Thymus (tissue), 11 donors: ENCODE results near the gene SLC2A4. TPM values are rescaled to one million over a fixed set of nuclear protein-coding genes. Genes with fewer than 3 reads are reported as not detected.

ENCODE experiments used
- DNase-seq, 9 donors: peaks; one replicate each; pipeline ENCODE4 v3.0.0-alpha.2; 2013; ENCODE audit warnings: low spot score in 9 of 9, low read depth in 6 of 9, missing footprints in 1 of 9
- H3K27ac ChIP-seq, 2 donors: one replicate each; pipeline ENCODE4 v1.5.1; 2013; ENCODE audit warnings: control low read depth in 1 of 2, low read depth in 1 of 2, low read length in 1 of 2, mild to moderate bottlenecking in 1 of 2, moderate library complexity in 1 of 2
- H3K27me3 ChIP-seq, 2 donors: one replicate each; pipeline ENCODE4 v1.5.1; 2013; ENCODE audit warnings: low read length in 1 of 2; ENCODE audit not compliant: control insufficient read depth in 2 of 2, insufficient read depth in 1 of 2
- H3K36me3 ChIP-seq, 2 donors: one replicate each; pipeline ENCODE4 v1.5.1; 2013; ENCODE audit warnings: low read length in 1 of 2, mild to moderate bottlenecking in 1 of 2, moderate library complexity in 1 of 2; ENCODE audit not compliant: control insufficient read depth in 2 of 2, insufficient read depth in 2 of 2
- H3K4me1 ChIP-seq, 2 donors: one replicate each; pipeline ENCODE4 v1.5.1; 2013; ENCODE audit warnings: low read length in 2 of 2; ENCODE audit not compliant: control insufficient read depth in 2 of 2, insufficient read depth in 2 of 2
- H3K4me3 ChIP-seq, 2 donors: one replicate each; pipeline ENCODE4 v1.5.1; 2013; ENCODE audit warnings: low read length in 2 of 2, control low read depth in 1 of 2, mild to moderate bottlenecking in 1 of 2
- H3K9me3 ChIP-seq, 2 donors: one replicate each; pipeline ENCODE4 v1.5.1; 2013; ENCODE audit warnings: low read length in 1 of 2, mild to moderate bottlenecking in 1 of 2; ENCODE audit not compliant: control insufficient read depth in 2 of 2, insufficient read depth in 1 of 2
- WGBS: extraction: QIAGEN DNeasy Blood & Tissue Kit; methylation state at CpG from one replicate; pipeline ENCODE4 v1.1.7; 2013; 5-methylcytosine and 5-hydroxymethylcytosine counted together
- polyA plus RNA-seq: library from polyadenylated mRNA; stranded (reverse); fragments of 200-250 nt; gene quantifications from one replicate; pipeline ENCODE4 v1.2.3, GENCODE V29; 2013
- total RNA-seq: library from RNA; stranded (reverse); fragments of 120-200 nt; gene quantifications from one replicate; pipeline ENCODE4 v1.2.4, GENCODE V29; 2013
- donor health status: healthy.

The SLC2A4 gene
- total and polyA plus RNA-seq, 2 donors, result 0.19 to 1.2 TPM

GRCh38 chr17:7281953-7282751 is 634 bp downstream of the SLC2A4 start:
- Histone ChIP-seq H3K36me3 (no peaks in the 10 kb centered on the region), H3K27ac (no peak overlapping the region), H3K4me1 (peaks cover 19 to 24% of the 10 kb centered on the region in 2 donors), H3K27me3 (peaks cover 33 to 77% of the 10 kb centered on the region in 2 donors), H3K4me3 (peak overlapping the region; percentile 27 to 35), H3K9me3 (peaks cover 0 to 13% of the 10 kb centered on the region in 2 donors)
- 3% methylated on average over 43 of the region's 43 CpGs for WGBS
- no peak for DNase-seq

- 71% methylated on average over 6 of the region's 6 CpGs for WGBS
- no peak overlapping the region for H3K27ac ChIP-seq
- no peak for DNase-seq
These were observed 1.3 kb downstream of the SLC2A4 start for GRCh38 chr17:7282752-7283321.

GRCh38 chr17:7283471-7284216 is 2.1 kb downstream of the SLC2A4 start:
- Histone ChIP-seq H3K4me3 (no peak overlapping the region), H3K36me3 (no peaks in the 10 kb centered on the region), H3K9me3 (peaks cover 0 to 13% of the 10 kb centered on the region in 2 donors), H3K27ac (no peak overlapping the region), H3K27me3 (peaks cover 33 to 88% of the 10 kb centered on the region in 2 donors), H3K4me1 (peaks cover 19 to 24% of the 10 kb centered on the region in 2 donors)
- DNase-seq, result no peak
- WGBS, result 84% methylated on average over 18 of the region's 18 CpGs

More at GRCh38 chr17:7282752-7283321, 1.3 kb downstream of the SLC2A4 start:
- Histone ChIP-seq H3K36me3 (no peaks in the 10 kb centered on the region), H3K9me3 (peaks cover 0 to 13% of the 10 kb centered on the region in 2 donors), H3K4me3 (no peak overlapping the region), H3K4me1 (peaks cover 19 to 24% of the 10 kb centered on the region in 2 donors), H3K27me3 (peaks cover 33 to 84% of the 10 kb centered on the region in 2 donors)

DNA sequence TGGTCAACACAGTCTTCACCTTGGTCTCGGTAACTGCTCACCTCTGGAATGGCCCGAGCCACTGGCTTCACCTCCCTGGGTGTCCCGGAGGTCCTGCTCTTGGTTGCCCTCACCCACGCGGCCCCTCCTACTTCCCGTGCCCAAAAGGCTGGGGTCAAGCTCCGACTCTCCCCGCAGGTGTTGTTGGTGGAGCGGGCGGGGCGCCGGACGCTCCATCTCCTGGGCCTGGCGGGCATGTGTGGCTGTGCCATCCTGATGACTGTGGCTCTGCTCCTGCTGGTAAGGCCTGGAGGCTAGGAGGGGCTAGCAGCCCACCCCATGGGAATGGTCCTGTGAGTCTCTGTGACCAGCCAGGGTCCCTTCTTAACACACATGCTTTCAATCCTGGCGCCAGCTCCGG is 3.4 kb downstream of the SLC2A4 start:
- peaks cover 33 to 90% of the 10 kb centered on the region in 2 donors for H3K27me3 ChIP-seq
- H3K9me3 ChIP-seq, result peaks cover 0 to 13% of the 10 kb centered on the region in 2 donors
- H3K4me3 ChIP-seq, result no peak overlapping the region
- no peak for DNase-seq
- no peak overlapping the region for H3K27ac ChIP-seq
- H3K4me1 ChIP-seq, result peaks cover 19 to 24% of the 10 kb centered on the region in 2 donors
- WGBS, result 98% methylated on average over 16 of the region's 16 CpGs
- no peaks in the 10 kb centered on the region for H3K36me3 ChIP-seq

DNA sequence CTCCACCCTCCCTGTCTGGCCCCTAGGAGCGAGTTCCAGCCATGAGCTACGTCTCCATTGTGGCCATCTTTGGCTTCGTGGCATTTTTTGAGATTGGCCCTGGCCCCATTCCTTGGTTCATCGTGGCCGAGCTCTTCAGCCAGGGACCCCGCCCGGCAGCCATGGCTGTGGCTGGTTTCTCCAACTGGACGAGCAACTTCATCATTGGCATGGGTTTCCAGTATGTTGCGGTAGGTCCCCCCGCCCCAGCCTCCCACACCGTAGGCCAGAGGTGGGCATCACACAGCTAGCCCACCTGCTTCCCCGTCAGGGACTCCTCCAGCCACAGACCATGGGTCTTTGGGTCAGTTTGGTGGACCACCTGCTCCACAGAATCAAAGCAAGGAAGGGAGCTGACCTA is 4.2 kb downstream of the SLC2A4 start:
- Histone ChIP-seq H3K4me3 (no peak overlapping the region), H3K9me3 (peaks cover 0 to 12% of the 10 kb centered on the region in 2 donors), H3K36me3 (no peaks in the 10 kb centered on the region), H3K27ac (no peak overlapping the region), H3K27me3 (peaks cover 34 to 90% of the 10 kb centered on the region in 2 donors), H3K4me1 (peaks cover 19% of the 10 kb centered on the region in 2 donors)
- no peak for DNase-seq
- 98% methylated on average over 12 of the region's 12 CpGs for WGBS

- DNase-seq, result no peak
- H3K9me3 ChIP-seq, result no peaks in the 10 kb centered on the region
- WGBS, result 92% methylated on average over 18 of the region's 18 CpGs
- no peak overlapping the region for H3K4me3 ChIP-seq
- H3K27me3 ChIP-seq, result peaks cover 27 to 89% of the 10 kb centered on the region in 2 donors
- no peak overlapping the region for H3K27ac ChIP-seq
- peaks cover 8 to 17% of the 10 kb centered on the region in 2 donors for H3K4me1 ChIP-seq
- no peaks in the 10 kb centered on the region for H3K36me3 ChIP-seq
These were observed 7.9 kb downstream of the SLC2A4 start for GRCh38 chr17:7289256-7290032.

DNA sequence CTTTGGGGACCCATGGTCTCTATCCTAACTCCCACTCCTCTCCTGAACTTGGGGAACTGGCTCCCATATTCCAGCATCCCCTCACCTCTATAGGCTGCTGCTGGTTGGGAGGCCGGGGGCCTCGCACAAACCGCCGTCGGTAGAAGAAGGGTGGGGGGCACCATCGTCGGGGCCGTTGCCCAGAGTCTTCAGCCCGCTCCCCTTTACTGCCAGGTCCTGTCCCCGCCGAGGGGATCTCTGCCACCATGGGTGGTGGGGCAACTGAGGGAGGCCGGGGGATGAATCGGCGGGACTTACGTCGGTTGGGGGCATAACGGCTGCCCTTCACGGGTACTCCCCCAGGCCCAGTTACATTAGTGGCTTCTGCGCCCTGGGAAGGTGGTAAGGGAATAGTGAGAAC is 8.6 kb downstream of the SLC2A4 start:
- H3K36me3 ChIP-seq, result no peaks in the 10 kb centered on the region
- no peaks in the 10 kb centered on the region for H3K9me3 ChIP-seq
- H3K4me1 ChIP-seq, result peaks cover 14 to 23% of the 10 kb centered on the region in 2 donors
- no peak for DNase-seq
- peaks cover 27 to 88% of the 10 kb centered on the region in 2 donors for H3K27me3 ChIP-seq
- H3K4me3 ChIP-seq, result no peak overlapping the region
- WGBS, result 96% methylated on average over 19 of the region's 19 CpGs
- no peak overlapping the region for H3K27ac ChIP-seq

DNA sequence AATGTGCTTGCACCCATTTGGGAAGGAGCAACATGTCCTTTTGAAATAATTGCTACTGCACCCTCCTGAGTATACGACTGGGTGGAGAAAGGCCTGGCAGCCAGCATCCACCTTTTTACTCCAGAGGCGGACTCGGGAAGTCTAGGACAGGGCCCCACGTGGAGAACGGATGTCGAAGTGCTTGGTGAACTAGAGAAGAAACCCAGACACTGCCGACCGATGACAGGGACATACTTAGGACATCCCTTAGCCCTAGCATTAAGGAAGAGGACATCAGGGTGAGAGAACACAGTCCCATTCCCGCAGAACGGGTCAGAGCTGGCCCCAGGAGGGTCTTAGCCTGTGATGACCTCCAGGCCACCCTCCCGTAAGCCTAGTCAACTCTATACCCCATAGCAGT is 9.2 kb downstream of the SLC2A4 start:
- 95% methylated on average over 11 of the region's 11 CpGs for WGBS
- Histone ChIP-seq H3K4me3 (no peak overlapping the region), H3K9me3 (no peaks in the 10 kb centered on the region), H3K36me3 (no peaks in the 10 kb centered on the region), H3K4me1 (peaks cover 16 to 27% of the 10 kb centered on the region in 2 donors), H3K27ac (no peak overlapping the region), H3K27me3 (peaks cover 28 to 88% of the 10 kb centered on the region in 2 donors)
- DNase-seq, result no peak
